PFSK-1 (cell line): ENCODE results near the gene CHMP5.

Experiments
- FOXP2 ChIP-seq: optimal IDR thresholded peaks from 2 replicates; pipeline ENCODE3; 2011; ENCODE audit warnings: borderline replicate concordance, control low read depth, inconsistent platforms; ENCODE audit not compliant: insufficient read depth; ENCODE audit errors: extremely low read length, extremely low read depth
- POLR2AphosphoS5 ChIP-seq: IDR thresholded peaks from 2 replicates; pipeline ENCODE4 v1.6.1; 2012; ENCODE audit warnings: low read depth, mild to moderate bottlenecking, control low read depth, low read length, moderate library complexity
- SIN3A ChIP-seq: IDR thresholded peaks from 2 replicates; pipeline ENCODE4 v1.6.1; 2012; ENCODE audit warnings: mild to moderate bottlenecking, low read length, moderate library complexity, borderline replicate concordance; ENCODE audit not compliant: insufficient read depth
- TAF1 ChIP-seq: IDR thresholded peaks from 2 replicates; pipeline ENCODE4 v1.6.1; 2012; ENCODE audit warnings: low read length, control low read depth, borderline replicate concordance; ENCODE audit not compliant: insufficient read depth
- TF ChIP-seq, protein P1 (sequence below), 2 experiments: IDR thresholded peaks; 2 replicates each; pipeline versions ENCODE4 v1.6.1 to v1.8.0; 2011 to 2012; ENCODE audit warnings: low read depth in 2 of 2, low read length in 2 of 2, control low read depth in 1 of 2, inconsistent platforms in 1 of 2, mild to moderate bottlenecking in 1 of 2, moderate library complexity in 1 of 2; ENCODE audit not compliant: insufficient read depth in 1 of 2

Gene CHMP5

DNA sequence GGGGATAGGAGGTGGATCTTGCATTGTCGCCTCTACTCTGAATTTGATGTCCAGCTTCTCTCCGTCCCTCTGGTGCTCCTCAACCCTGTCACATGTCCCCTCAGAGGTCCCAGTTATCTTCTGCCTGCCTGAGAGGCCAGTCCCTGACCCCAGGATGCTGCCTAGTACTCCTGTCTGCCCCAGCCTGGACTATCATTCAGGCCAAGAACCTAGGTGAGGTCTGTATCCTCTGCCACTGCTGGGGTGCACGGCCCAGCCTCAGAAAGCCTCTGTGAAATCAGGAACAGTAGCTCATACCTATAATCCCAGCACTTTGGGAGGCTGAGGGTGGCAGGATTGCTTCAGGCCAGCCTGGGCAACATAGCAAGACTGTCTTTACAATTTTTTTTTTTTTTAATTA lies 16.2 kb upstream of the CHMP5 start:
- no peak for TF ChIP-seq POLR2AphosphoS5
- TF ChIP-seq SIN3A: no peak
- TF ChIP-seq TAF1: no peak
- TF ChIP-seq, protein P1, sequence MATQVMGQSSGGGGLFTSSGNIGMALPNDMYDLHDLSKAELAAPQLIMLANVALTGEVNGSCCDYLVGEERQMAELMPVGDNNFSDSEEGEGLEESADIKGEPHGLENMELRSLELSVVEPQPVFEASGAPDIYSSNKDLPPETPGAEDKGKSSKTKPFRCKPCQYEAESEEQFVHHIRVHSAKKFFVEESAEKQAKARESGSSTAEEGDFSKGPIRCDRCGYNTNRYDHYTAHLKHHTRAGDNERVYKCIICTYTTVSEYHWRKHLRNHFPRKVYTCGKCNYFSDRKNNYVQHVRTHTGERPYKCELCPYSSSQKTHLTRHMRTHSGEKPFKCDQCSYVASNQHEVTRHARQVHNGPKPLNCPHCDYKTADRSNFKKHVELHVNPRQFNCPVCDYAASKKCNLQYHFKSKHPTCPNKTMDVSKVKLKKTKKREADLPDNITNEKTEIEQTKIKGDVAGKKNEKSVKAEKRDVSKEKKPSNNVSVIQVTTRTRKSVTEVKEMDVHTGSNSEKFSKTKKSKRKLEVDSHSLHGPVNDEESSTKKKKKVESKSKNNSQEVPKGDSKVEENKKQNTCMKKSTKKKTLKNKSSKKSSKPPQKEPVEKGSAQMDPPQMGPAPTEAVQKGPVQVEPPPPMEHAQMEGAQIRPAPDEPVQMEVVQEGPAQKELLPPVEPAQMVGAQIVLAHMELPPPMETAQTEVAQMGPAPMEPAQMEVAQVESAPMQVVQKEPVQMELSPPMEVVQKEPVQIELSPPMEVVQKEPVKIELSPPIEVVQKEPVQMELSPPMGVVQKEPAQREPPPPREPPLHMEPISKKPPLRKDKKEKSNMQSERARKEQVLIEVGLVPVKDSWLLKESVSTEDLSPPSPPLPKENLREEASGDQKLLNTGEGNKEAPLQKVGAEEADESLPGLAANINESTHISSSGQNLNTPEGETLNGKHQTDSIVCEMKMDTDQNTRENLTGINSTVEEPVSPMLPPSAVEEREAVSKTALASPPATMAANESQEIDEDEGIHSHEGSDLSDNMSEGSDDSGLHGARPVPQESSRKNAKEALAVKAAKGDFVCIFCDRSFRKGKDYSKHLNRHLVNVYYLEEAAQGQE (IDR thresholded peaks at IDR 0.05; ENCODE audit: insufficient read depth in 1 of 2, low read depth in 2 of 2, low read length in 2 of 2): no peak
- no peak for TF ChIP-seq FOXP2

- TF ChIP-seq TAF1: no peak
- TF ChIP-seq FOXP2: no peak
These were observed 15.7 kb upstream of the CHMP5 start for GRCh38 chr9:33249087-33249658.

DNA sequence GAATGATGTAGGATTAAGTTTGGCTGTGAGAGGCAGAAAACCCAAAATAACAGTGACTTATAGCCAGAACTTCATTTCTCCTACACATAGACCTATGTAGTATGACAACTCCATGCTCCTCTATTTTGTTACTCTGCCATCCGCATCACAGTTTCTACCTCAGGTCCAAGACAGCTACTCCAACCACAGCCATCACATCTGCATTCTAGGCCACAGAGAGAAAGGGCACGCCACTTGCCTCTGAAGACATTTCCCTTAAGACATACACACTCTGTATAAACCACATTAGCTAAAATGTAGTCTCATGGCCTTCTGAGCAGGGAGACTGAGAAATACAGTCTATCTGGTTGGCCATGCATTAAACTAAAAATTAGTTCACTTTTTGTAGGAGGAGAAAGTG lies 14.9 kb upstream of the CHMP5 start:
- TF ChIP-seq SIN3A: no peak
- TF ChIP-seq FOXP2: no peak
- TF ChIP-seq, protein P1 (IDR thresholded peaks at IDR 0.05; ENCODE audit: insufficient read depth in 1 of 2, low read depth in 2 of 2, low read length in 2 of 2): no peak
- TF ChIP-seq TAF1: no peak
- no peak for TF ChIP-seq POLR2AphosphoS5

DNA sequence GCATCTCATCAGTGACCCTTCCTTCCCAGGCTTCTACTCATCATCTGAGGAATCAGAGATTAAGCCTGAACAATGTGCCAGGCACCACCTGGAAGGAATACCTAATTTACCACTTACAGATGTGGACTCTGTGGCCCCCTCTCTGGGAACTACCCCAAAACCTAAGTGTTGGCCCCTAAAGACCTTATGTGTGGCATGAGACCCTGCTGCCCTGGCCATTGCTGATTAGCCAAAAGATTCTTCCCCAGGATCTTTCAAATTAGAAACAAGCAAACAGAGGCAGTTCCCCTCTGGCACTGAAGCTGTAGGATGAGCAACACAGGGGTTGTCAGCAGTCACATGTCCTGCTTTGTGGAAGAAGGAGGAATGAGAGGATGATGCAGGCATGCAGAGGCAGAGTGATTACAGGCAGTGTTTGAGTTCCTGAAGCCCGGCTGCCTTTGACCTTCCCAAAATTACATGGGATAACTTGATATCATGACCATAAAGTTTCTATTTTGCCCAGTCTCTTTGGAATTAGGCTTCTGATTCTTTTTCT lies 14.3 kb upstream of the CHMP5 start:
- TF ChIP-seq, protein P1 (IDR thresholded peaks at IDR 0.05; ENCODE audit: insufficient read depth in 1 of 2, low read depth in 2 of 2, low read length in 2 of 2): no peak
- no peak for TF ChIP-seq POLR2AphosphoS5
- no peak for TF ChIP-seq SIN3A
- TF ChIP-seq FOXP2: no peak
- no peak for TF ChIP-seq TAF1

- TF ChIP-seq POLR2AphosphoS5 (no peak), SIN3A (no peak)
These were observed 10.6 kb upstream of the CHMP5 start for GRCh38 chr9:33254211-33254610.

DNA sequence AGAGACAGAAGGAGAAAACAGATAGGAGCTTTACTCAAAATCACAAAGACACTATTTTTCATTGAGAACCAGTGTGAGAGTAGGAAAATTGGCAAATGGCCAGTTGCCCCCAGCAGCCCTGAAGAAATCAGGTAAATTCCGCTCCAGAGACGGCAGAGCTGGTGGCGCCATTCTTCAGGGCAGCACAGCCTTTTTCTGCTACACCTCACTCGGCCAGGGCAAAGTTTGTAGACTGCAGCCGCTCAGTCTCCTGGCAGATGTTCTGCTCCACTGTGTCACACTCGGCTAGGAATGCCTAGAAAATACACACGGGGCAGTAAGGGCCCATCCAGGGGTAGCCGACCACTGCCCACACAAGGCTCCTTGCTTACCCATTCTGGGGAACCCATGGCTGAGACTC lies 9.8 kb upstream of the CHMP5 start:
- no peak for TF ChIP-seq POLR2AphosphoS5
- no peak for TF ChIP-seq SIN3A
- no peak for TF ChIP-seq TAF1
- no peak for TF ChIP-seq FOXP2
- TF ChIP-seq, protein P1 (IDR thresholded peaks at IDR 0.05; ENCODE audit: insufficient read depth in 1 of 2, low read depth in 2 of 2, low read length in 2 of 2): no peak
